GM12878 (cell line): ENCODE measurements around the gene PTPRM. TPM values are rescaled to one million over a fixed set of nuclear protein-coding genes. Genes with fewer than 3 reads are reported as not detected.

Experiments
- ATAC-seq: fragments of 200-7000 bp; cut with Tn5 transposase; 3 replicates; pipeline ENCODE4 v1.9.1; 2020; ENCODE audit warnings: mild to moderate bottlenecking, moderate library complexity
- BruUV-seq: library from RNA; stranded (reverse); fragments of 400-500 nt; replicated peaks from 2 replicates; lab custom pipeline; 2021; lab: Mats Ljungman, UMichigan
- CTCF ChIA-PET: fragments of 300-600 bp; sonication (Branson Sonifier 250); formaldehyde crosslinking; extraction: SDS; loops from one replicate; lab custom pipeline; 2021; ENCODE audit warnings: inconsistent platforms; lab: Yijun Ruan, JAX
- POLR2A ChIA-PET: fragments of 350-600 bp; formaldehyde crosslinking; extraction: SDS; loops from one replicate; lab custom pipeline; 2021; ENCODE audit warnings: inconsistent platforms; lab: Charles Lee
- RAD21 ChIA-PET: fragments of 300-600 bp; sonication (Branson Sonifier 250); formaldehyde crosslinking; loops from one replicate; lab custom pipeline; 2023; ENCODE audit warnings: antibody characterized with exemption; ENCODE audit not compliant: unreplicated experiment; lab: Charles Lee
- SMC1A ChIA-PET: fragments of 300-600 bp; sonication (Branson Sonifier 250); formaldehyde crosslinking; loops from one replicate; lab custom pipeline; 2023; ENCODE audit not compliant: unreplicated experiment, uncharacterized antibody; lab: Charles Lee
- DNase-seq: peaks from one replicate; pipeline ENCODE4 v3.0.0-alpha.2; 2011; ENCODE audit warnings: low read depth, low spot score
- FAIRE-seq: peaks from 3 replicates; lab custom pipeline; 2011; peaks lifted over from hg19 to GRCh38; lab: Jason Lieb, UNC
- H2AFZ ChIP-seq: 2 replicates; pipeline ENCODE4 v1.6.0; 2011; ENCODE audit warnings: low read depth, low read length, control low read depth; ENCODE audit not compliant: control insufficient read depth
- H3K27ac ChIP-seq: 2 replicates; pipeline ENCODE4 v1.5.1; 2011; ENCODE audit warnings: control low read depth; ENCODE audit not compliant: control insufficient read depth, insufficient read depth
- H3K27me3 ChIP-seq, 2 experiments: replicated peaks in 1 of 2; 2 replicates each; pipeline versions ENCODE4 v1.6.0 to v1.6.1; 2011; ENCODE audit warnings: low read length in 1 of 2; ENCODE audit not compliant: control insufficient read depth in 2 of 2, insufficient read depth in 2 of 2
- H3K36me3 ChIP-seq, 2 experiments: 2 replicates each; pipeline ENCODE4 v1.5.1; 2011; ENCODE audit warnings: low read length in 1 of 2; ENCODE audit not compliant: control insufficient read depth in 2 of 2, insufficient read depth in 2 of 2
- H3K4me1 ChIP-seq: 2 replicates; pipeline ENCODE4 v1.6.1; 2011; ENCODE audit warnings: mild to moderate bottlenecking, low read length, moderate library complexity, mixed read lengths; ENCODE audit not compliant: control insufficient read depth, insufficient read depth
- H3K4me2 ChIP-seq: 2 replicates; pipeline ENCODE4 v1.6.0; 2011; ENCODE audit warnings: control low read depth; ENCODE audit not compliant: control insufficient read depth, insufficient read depth
- H3K4me3 ChIP-seq: fragments of 200-600 bp; sonication (generic); 2 replicates; pipeline ENCODE4 v1.5.1; 2016
- H3K79me2 ChIP-seq: 2 replicates; pipeline ENCODE4 v1.6.0; 2011; ENCODE audit warnings: low read length; ENCODE audit not compliant: control insufficient read depth, insufficient read depth
- H3K9ac ChIP-seq: 2 replicates; pipeline ENCODE4 v1.8.0; 2011; ENCODE audit warnings: low read length, control low read depth, mixed read lengths; ENCODE audit not compliant: control insufficient read depth, insufficient read depth
- H3K9me3 ChIP-seq: replicated peaks from 3 replicates; pipeline ENCODE4 v1.5.1; 2011; ENCODE audit warnings: mild to moderate bottlenecking, low read length; ENCODE audit not compliant: control insufficient read depth, insufficient read depth
- H4K20me1 ChIP-seq: 2 replicates; pipeline ENCODE4 v1.6.0; 2011; ENCODE audit not compliant: control insufficient read depth, insufficient read depth
- CHD4 ChIP-seq: fragments of 200-600 bp; sonication (generic); IDR thresholded peaks from 2 replicates; pipeline ENCODE4 v1.6.1; 2016; ENCODE audit warnings: mild to moderate bottlenecking
- GATAD2B ChIP-seq: fragments of 450-650 bp; conservative IDR thresholded peaks from 2 replicates; pipeline ENCODE4 v1.6.1; 2017; ENCODE audit warnings: low read depth, mild to moderate bottlenecking, moderate library complexity
- HCFC1 ChIP-seq: fragments of 150-350 bp; IDR thresholded peaks from 2 replicates; pipeline ENCODE4 v1.6.1; 2014; ENCODE audit warnings: low read length
- MTA2 ChIP-seq: fragments of 450-650 bp; IDR thresholded peaks from 2 replicates; pipeline ENCODE4 v1.6.1; 2016; ENCODE audit warnings: low read depth, mild to moderate bottlenecking, moderate library complexity
- RUNX3 ChIP-seq: IDR thresholded peaks from 2 replicates; pipeline ENCODE4 v1.6.1; 2012; ENCODE audit warnings: low read length, inconsistent platforms
- TCF7 ChIP-seq: IDR thresholded peaks from 2 replicates; pipeline ENCODE4 v1.6.1; 2014; ENCODE audit warnings: antibody characterized with exemption, borderline replicate concordance
- ZBED1 ChIP-seq: IDR thresholded peaks from 2 replicates; pipeline ENCODE4 v1.6.1; 2016; ENCODE audit warnings: borderline replicate concordance
- ZNF207 ChIP-seq: fragments of 450-650 bp; IDR thresholded peaks from 2 replicates; pipeline ENCODE4 v1.6.1; 2014; ENCODE audit warnings: antibody characterized with exemption, mild to moderate bottlenecking, borderline replicate concordance
- ZNF274 ChIP-seq: IDR thresholded peaks from one replicate; pipeline ENCODE4 v1.8.0; 2011; ENCODE audit not compliant: insufficient read length, insufficient read depth
- WGBS: methylation state at CpG from one replicate; pipeline ENCODE4 v1.1.6; 2016; ENCODE audit warnings: low lambda C conversion rate; ENCODE audit not compliant: insufficient replicate concordance, insufficient coverage; ENCODE audit errors: missing lambda C conversion rate; 5-methylcytosine and 5-hydroxymethylcytosine counted together
- in situ Hi-C: fragments of 300-500 bp; cut with MboI; formaldehyde crosslinking; loops from 9 replicates; pipeline ENCODE4 v1.14.3; 2018; ENCODE audit warnings: mixed read lengths
- intact Hi-C: fragments of 100-400 bp; cut with micrococcal nuclease; formaldehyde crosslinking; loops from one replicate; pipeline ENCODE4 v1.14.2; 2022; ENCODE audit not compliant: unreplicated experiment
- polyA plus RNA-seq, 11 experiments: library from polyadenylated mRNA; depleted of rRNA in 4 of 11; unstranded in 6 of 11; stranded (reverse) in 5 of 11; fragments of >200 nt; fragmentation: Nextera tagmentation in 4 of 11; fragmentation: Illumina TruSeq in 1 of 11; extraction: Ambion mirVana in 4 of 11; extraction: Trizol in 1 of 11; gene quantifications; 1 replicate in 1 of 11; 2 replicates in 10 of 11; pipeline versions ENCODE4 v1.2.1 to v1.2.3, GENCODE V29; 2011 to 2016; ENCODE audit warnings: inconsistent platforms in 2 of 11, missing spikeins in 2 of 11, low read depth in 1 of 11
- total RNA-seq, 4 experiments: library from RNA; depleted of rRNA in 3 of 4; stranded (reverse); fragments of >200 nt in 3 of 4; fragmentation: Illumina TruSeq in 1 of 4; extraction: Trizol in 1 of 4; gene quantifications; 2 replicates each; pipeline versions ENCODE4 v1.2.1 to v1.2.3, GENCODE V29; 2013 to 2021
- TF ChIP-seq, protein P1 (sequence below): IDR thresholded peaks from 2 replicates; pipeline ENCODE4 v1.6.1; 2012; ENCODE audit warnings: low read depth, low read length, improper control_type of control experiment
- TF ChIP-seq, protein P2 (sequence below): fragments of 450-650 bp; IDR thresholded peaks from 2 replicates; pipeline ENCODE4 v1.6.1; 2017; ENCODE audit warnings: mild to moderate bottlenecking, low read depth, inconsistent platforms; ENCODE audit not compliant: poor library complexity, severe bottlenecking
- TF ChIP-seq, protein P3 (sequence below): fragments of 450-650 bp; IDR thresholded peaks from 2 replicates; pipeline ENCODE4 v1.6.1; 2014; ENCODE audit warnings: mild to moderate bottlenecking

The PTPRM gene
- total and polyA plus RNA-seq, 10 of the 15 experiments (the other 5 are each of a cell fraction or from before 2014, with no cell fraction given): 0.07 to 22.6 (median 0.60) TPM

DNA sequence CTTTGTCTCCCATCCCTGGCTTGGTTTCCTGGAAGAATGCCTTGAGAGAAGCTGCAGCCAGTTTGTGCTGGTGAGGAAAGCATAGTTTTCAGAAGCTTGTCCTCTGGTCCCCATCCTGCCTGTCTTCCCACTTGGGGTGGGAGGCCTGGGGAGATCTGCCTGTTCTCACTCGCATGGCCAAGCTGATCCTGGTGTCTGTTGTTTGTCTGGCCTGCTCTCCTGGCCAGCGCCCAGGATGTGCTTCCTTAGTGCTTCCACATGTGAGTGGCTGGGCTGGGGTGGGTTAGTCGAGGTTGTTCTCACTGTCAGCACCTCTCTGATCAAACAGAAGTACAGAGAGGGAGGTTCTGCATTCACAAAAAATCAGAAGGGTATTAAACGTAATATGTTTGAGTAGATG, 49.5 kb downstream of the PTPRM start:
- CTCF ChIA-PET: no interaction called here
- Histone ChIP-seq H3K9me3 (no peaks in the 10 kb centered on the region), H3K4me2 (no peak overlapping the region), H3K27ac (no peak overlapping the region), H3K9ac (no peak overlapping the region), H3K36me3 (no peaks in the 10 kb centered on the region), H3K27me3 (no peaks in the 10 kb centered on the region), H4K20me1 (no peaks in the 10 kb centered on the region), H3K4me1 (no peaks in the 10 kb centered on the region), H2AFZ (no peak overlapping the region), H3K79me2 (no peaks in the 10 kb centered on the region), H3K4me3 (no peak overlapping the region)
- POLR2A ChIA-PET: no interaction called here
- FAIRE-seq (no peak), ATAC-seq (no peak), DNase-seq (no peak)
- 26% methylated on average over 4 of the region's 4 CpGs for WGBS
- RAD21 ChIA-PET: no interaction called here
- no peak for TF ChIP-seq ZNF274
- TF ChIP-seq, protein P1, sequence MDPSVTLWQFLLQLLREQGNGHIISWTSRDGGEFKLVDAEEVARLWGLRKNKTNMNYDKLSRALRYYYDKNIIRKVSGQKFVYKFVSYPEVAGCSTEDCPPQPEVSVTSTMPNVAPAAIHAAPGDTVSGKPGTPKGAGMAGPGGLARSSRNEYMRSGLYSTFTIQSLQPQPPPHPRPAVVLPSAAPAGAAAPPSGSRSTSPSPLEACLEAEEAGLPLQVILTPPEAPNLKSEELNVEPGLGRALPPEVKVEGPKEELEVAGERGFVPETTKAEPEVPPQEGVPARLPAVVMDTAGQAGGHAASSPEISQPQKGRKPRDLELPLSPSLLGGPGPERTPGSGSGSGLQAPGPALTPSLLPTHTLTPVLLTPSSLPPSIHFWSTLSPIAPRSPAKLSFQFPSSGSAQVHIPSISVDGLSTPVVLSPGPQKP: no peak
- TF ChIP-seq ZBED1: no peak
- TF ChIP-seq HCFC1: no peak
- TF ChIP-seq, protein P2, sequence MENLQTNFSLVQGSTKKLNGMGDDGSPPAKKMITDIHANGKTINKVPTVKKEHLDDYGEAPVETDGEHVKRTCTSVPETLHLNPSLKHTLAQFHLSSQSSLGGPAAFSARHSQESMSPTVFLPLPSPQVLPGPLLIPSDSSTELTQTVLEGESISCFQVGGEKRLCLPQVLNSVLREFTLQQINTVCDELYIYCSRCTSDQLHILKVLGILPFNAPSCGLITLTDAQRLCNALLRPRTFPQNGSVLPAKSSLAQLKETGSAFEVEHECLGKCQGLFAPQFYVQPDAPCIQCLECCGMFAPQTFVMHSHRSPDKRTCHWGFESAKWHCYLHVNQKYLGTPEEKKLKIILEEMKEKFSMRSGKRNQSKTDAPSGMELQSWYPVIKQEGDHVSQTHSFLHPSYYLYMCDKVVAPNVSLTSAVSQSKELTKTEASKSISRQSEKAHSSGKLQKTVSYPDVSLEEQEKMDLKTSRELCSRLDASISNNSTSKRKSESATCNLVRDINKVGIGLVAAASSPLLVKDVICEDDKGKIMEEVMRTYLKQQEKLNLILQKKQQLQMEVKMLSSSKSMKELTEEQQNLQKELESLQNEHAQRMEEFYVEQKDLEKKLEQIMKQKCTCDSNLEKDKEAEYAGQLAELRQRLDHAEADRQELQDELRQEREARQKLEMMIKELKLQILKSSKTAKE: no peak
- TF ChIP-seq TCF7: no peak
- no peak for TF ChIP-seq RUNX3
- TF ChIP-seq, protein P3, sequence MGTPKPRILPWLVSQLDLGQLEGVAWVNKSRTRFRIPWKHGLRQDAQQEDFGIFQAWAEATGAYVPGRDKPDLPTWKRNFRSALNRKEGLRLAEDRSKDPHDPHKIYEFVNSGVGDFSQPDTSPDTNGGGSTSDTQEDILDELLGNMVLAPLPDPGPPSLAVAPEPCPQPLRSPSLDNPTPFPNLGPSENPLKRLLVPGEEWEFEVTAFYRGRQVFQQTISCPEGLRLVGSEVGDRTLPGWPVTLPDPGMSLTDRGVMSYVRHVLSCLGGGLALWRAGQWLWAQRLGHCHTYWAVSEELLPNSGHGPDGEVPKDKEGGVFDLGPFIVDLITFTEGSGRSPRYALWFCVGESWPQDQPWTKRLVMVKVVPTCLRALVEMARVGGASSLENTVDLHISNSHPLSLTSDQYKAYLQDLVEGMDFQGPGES: no peak
- no peak for TF ChIP-seq GATAD2B
- no peak for TF ChIP-seq ZNF207
- no peak for TF ChIP-seq CHD4
- TF ChIP-seq MTA2: no peak
- SMC1A ChIA-PET: no interaction called here
- no TSS peak for BruUV-seq
- in situ Hi-C loops: no loop called here
- intact Hi-C loops: no loop called here
